Lower lobe of right lung (tissue), 2 donors: ENCODE results near the gene PRTFDC1. TPM values are rescaled to one million over a fixed set of nuclear protein-coding genes. Genes with fewer than 3 reads are reported as not detected.

Experiments
- ATAC-seq, 2 donors: fragments of 200-7000 bp; cut with Tn5 transposase; one replicate each; pipeline ENCODE4 v1.9.1; 2020 to 2022; ENCODE audit warnings: mild to moderate bottlenecking in 2 of 2, moderate library complexity in 2 of 2
- DNase-seq: peaks from one replicate; pipeline ENCODE4 v3.0.0-alpha.2; 2020
- H3K27ac ChIP-seq: fragments of 200-600 bp; one replicate; pipeline ENCODE4 v1.8.0; 2022
- H3K27me3 ChIP-seq: fragments of 200-600 bp; one replicate; pipeline ENCODE4 v1.8.0; 2022; ENCODE audit warnings: low read depth
- H3K36me3 ChIP-seq: fragments of 200-600 bp; one replicate; pipeline ENCODE4 v1.8.0; 2022; ENCODE audit warnings: mild to moderate bottlenecking
- H3K4me1 ChIP-seq: fragments of 200-600 bp; one replicate; pipeline ENCODE4 v1.8.0; 2022
- H3K4me3 ChIP-seq: fragments of 200-600 bp; one replicate; pipeline ENCODE4 v1.8.0; 2022; ENCODE audit warnings: mild to moderate bottlenecking
- H3K9me3 ChIP-seq: fragments of 200-600 bp; one replicate; pipeline ENCODE4 v1.8.0; 2022
- CTCF ChIP-seq: fragments of 200-600 bp; IDR thresholded peaks from one replicate; pipeline ENCODE4 v1.8.0; 2022; ENCODE audit warnings: antibody characterized with exemption, mild to moderate bottlenecking
- intact Hi-C: fragments of 100-400 bp; cut with DNase I; formaldehyde crosslinking; loops from one replicate; pipeline ENCODE4 v1.11.0; 2022
- long read RNA-seq: library from polyadenylated mRNA; unstranded; transcript quantifications from one replicate; pipeline ENCODE4 v2.0.0, GENCODE V29; 2021
- total RNA-seq: library from RNA; stranded (reverse); fragmentation: NEBNext Ultra II Directional; extraction: Animal tissue kit (Norgen Biotek cat#: 25700); gene quantifications from one replicate; pipeline ENCODE4 v1.2.1, GENCODE V29; 2021
- donor health status: DM: no; HTN: yes; CAD: no; lungs with severe emphysema.

PRTFDC1 gene, protein sequence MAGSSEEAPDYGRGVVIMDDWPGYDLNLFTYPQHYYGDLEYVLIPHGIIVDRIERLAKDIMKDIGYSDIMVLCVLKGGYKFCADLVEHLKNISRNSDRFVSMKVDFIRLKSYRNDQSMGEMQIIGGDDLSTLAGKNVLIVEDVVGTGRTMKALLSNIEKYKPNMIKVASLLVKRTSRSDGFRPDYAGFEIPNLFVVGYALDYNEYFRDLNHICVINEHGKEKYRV
- 3.8 TPM for total RNA-seq
- long read RNA-seq, partial matches to known transcripts, result 1 of 4 reads
- long read RNA-seq, other reads (novel, unspliced or antisense), result 3 of 4 reads

DNA sequence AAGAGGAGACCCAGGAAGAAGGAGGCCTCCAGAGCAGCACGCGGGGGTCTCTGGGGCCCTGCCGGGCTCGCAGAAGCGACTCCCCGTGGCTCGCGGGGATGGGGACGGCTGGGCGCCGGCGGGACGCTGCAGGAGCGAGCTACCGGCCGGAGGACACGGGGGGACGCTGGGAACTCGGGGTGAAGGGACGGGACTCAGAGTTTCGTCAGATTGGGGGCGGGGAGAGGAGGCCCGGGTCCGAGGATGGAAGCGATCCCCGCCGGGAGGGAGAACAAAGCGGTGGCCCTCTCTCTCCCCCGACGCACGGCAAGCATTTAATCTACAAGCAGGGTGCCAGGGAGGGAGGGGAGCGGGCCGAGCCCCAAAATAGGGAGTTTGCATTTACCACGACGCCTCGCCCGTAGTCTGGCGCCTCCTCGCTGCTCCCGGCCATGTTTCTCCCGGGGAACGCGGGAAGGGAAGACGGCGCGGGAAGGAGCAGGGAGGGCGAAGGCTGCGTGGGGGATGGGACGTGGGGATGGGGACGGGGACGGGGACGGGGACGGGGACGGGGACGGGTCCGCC, at the start of gene PRTFDC1:
TSS of gene PRTFDC1 (minus strand) at position 464 of the 564 bp plus-strand sequence. CDS start at position 433, 31 bp downstream.
- no peak for TF ChIP-seq CTCF
- no peaks in the 10 kb centered on the region for H3K36me3 ChIP-seq
- intact Hi-C loops, result no loop called here
- H3K27ac ChIP-seq, result peak within 1 kb of the TSS; percentile 77
- ATAC-seq (peak; percentile 56 to 64), DNase-seq (peak; percentile 51)
- H3K9me3 ChIP-seq, result no peaks in the 10 kb centered on the region
- H3K4me3 ChIP-seq, result peak within 1 kb of the TSS; percentile 67
- H3K4me1 ChIP-seq, result peaks cover 6% of the 10 kb centered on the region
- H3K27me3 ChIP-seq, result no peaks in the 10 kb centered on the region

DNA sequence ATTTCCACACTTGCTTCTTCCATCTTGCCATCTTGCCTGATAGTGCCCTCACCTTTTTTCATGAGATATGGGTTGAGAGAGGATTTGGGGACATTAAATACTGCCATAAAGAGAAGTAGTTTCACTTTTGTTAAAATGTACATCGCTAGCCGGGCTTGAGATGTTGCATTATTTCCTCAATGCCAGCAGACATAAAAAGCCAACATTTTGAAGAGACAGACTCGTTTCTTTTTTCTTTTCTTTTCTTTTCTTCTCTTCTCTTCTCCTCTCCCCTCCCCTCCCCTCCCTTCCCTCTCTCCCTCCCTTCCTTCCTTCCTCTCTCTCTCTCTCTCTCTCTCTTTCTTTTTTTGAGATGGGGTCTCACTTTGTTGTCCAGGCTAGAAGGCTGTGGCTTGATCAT, 45.6 kb upstream of the PRTFDC1 start:
- no peak overlapping the region for H3K27ac ChIP-seq
- no peak for ATAC-seq
- no peaks in the 10 kb centered on the region for H3K36me3 ChIP-seq
- H3K4me3 ChIP-seq, result no peak overlapping the region
- H3K9me3 ChIP-seq, result no peaks in the 10 kb centered on the region
- H3K27me3 ChIP-seq, result no peaks in the 10 kb centered on the region
- intact Hi-C loops, result no loop called here
- H3K4me1 ChIP-seq, result no peaks in the 10 kb centered on the region
- DNase-seq, result no peak
- TF ChIP-seq CTCF, result no peak

DNA sequence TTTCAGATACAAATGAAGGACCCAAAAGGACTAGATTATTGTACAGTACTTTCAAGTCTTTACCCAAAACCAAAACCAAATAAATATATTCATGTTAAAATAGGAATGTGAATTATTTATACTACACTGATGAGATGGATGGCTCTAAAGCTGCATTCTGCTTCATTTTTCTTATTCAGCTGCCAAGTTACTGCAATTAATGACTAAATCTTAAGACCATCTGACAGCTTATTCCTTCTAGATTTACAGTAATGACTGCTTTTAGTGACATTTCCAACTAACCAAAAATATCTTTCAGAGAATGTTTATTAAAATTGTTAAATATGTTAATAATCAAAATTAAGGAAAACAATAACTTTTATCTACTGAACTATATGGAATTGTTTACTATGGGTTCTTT, 42.7 kb upstream of the PRTFDC1 start:
- no peaks in the 10 kb centered on the region for H3K4me1 ChIP-seq
- H3K9me3 ChIP-seq, result no peaks in the 10 kb centered on the region
- ATAC-seq (no peak), DNase-seq (no peak)
- H3K27me3 ChIP-seq, result no peaks in the 10 kb centered on the region
- H3K4me3 ChIP-seq, result no peak overlapping the region
- TF ChIP-seq CTCF, result no peak
- H3K36me3 ChIP-seq, result no peaks in the 10 kb centered on the region
- intact Hi-C loops, result no loop called here
- H3K27ac ChIP-seq, result no peak overlapping the region

GRCh38 chr10:24993237-24993958, 41.0 kb upstream of the PRTFDC1 start:
- Histone ChIP-seq H3K4me1 (no peaks in the 10 kb centered on the region), H3K27me3 (no peaks in the 10 kb centered on the region), H3K9me3 (no peaks in the 10 kb centered on the region), H3K4me3 (no peak overlapping the region), H3K27ac (no peak overlapping the region), H3K36me3 (no peaks in the 10 kb centered on the region)
- TF ChIP-seq CTCF, result no peak
- DNase-seq, result no peak
- intact Hi-C loops, result no loop called here
- ATAC-seq, result no peak

DNA sequence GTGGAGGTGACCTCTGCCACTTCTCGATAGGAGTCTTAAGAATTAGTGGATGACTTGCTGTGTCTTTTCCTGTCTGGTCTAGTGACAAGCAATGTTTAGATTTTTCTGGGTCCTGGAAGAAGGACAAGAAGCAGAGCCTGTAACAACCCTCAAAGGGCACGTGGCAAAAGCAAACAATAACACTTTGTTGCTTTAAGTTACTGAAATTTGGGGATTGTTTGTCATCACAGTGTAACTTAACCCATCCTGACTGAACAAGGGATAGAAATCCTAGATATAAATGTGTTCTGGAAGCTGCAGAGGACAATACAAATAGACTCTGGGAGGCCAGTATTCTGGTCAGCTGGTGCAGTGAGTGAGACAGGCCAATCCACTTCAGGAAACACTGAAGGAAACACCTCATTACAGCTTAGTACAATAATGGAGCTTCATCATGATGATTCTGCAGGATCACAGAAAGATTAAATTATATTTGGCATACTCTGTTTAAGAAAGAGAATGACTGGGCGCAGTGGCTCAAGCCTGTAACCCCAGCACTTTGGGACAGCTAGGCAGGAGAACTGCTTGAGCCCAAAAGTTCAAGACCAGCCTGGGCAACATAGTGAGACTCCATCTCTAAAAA, 40.2 kb upstream of the PRTFDC1 start:
- DNase-seq, result no peak
- no peaks in the 10 kb centered on the region for H3K4me1 ChIP-seq

More for the DNA sequence above, 40.2 kb upstream of the PRTFDC1 start:
- Histone ChIP-seq H3K4me3 (no peak overlapping the region), H3K27ac (no peak overlapping the region), H3K9me3 (no peaks in the 10 kb centered on the region), H3K27me3 (no peaks in the 10 kb centered on the region), H3K36me3 (no peaks in the 10 kb centered on the region)
- TF ChIP-seq CTCF, result no peak
- ATAC-seq, result no peak
- intact Hi-C loops, result no loop called here
